SK-N-SH (cell line): ENCODE results near the gene GOLGA6D. TPM values are rescaled to one million over a fixed set of nuclear protein-coding genes. Genes with fewer than 3 reads are reported as not detected.
A peak's percentile ranks its signal among the peaks of the same experiment; 100 is the strongest.
"Not testable (repeated sequence)": the region's sequence is repeated elsewhere in the genome, so short reads cannot be mapped to it uniquely, and the experiment has no call there.

Experiments
- CTCF ChIA-PET: fragments of 300-600, 350-600 bp; formaldehyde crosslinking; extraction: SDS; loops from one replicate; lab custom pipeline; 2021; lab: Yijun Ruan, JAX
- POLR2A ChIA-PET: fragments of 350-600 bp; sonication (Branson Sonifier 250); formaldehyde crosslinking; extraction: SDS; loops from one replicate; lab custom pipeline; 2020; ENCODE audit warnings: antibody characterized with exemption, inconsistent platforms; lab: Yijun Ruan, JAX
- DNase-seq: peaks from one replicate; pipeline ENCODE4 v3.0.0; 2012
- H2AFZ ChIP-seq: fragments of 200-600 bp; sonication (generic); 2 replicates; pipeline ENCODE4 v1.8.1; 2016; ENCODE audit warnings: antibody characterized with exemption, mild to moderate bottlenecking, low read depth
- H3F3A ChIP-seq: fragments of 200-600 bp; sonication (generic); replicated peaks from 2 replicates; pipeline ENCODE3; 2016; ENCODE audit warnings: antibody characterized with exemption, mild to moderate bottlenecking; ENCODE audit not compliant: insufficient read depth
- H3K27ac ChIP-seq, 2 experiments: fragments of 200-500 bp in 1 of 2; fragments of 200-600 bp in 1 of 2; sonication (Bioruptor generic) in 1 of 2; sonication (generic), shearing (Covaris generic) in 1 of 2; 2 replicates each; pipeline versions ENCODE4 v1.5.1 to v1.6.1; 2014 to 2016; ENCODE audit warnings: low read depth in 2 of 2, inconsistent platforms in 1 of 2, low read length in 1 of 2, mild to moderate bottlenecking in 1 of 2, mixed read lengths in 1 of 2
- H3K27me3 ChIP-seq: fragments of 200-600 bp; sonication (generic), shearing (Covaris generic); 2 replicates; pipeline ENCODE4 v1.6.1; 2016; ENCODE audit warnings: mixed run types; ENCODE audit not compliant: insufficient read depth
- H3K36me3 ChIP-seq, 2 experiments: fragments of 200-500 bp in 1 of 2; fragments of 200-600 bp in 1 of 2; sonication (Bioruptor generic) in 1 of 2; sonication (generic) in 1 of 2; replicated peaks in 1 of 2; 2 replicates each; pipeline versions ENCODE3 to v1.5.1; 2014 to 2016; ENCODE audit warnings: low read length in 1 of 2, mild to moderate bottlenecking in 1 of 2; ENCODE audit not compliant: insufficient read depth in 2 of 2, control insufficient read depth in 1 of 2
- H3K4me1 ChIP-seq, 2 experiments: fragments of 200-500 bp in 1 of 2; fragments of 200-600 bp in 1 of 2; sonication (Bioruptor generic) in 1 of 2; sonication (generic), shearing (Covaris generic) in 1 of 2; 2 replicates each; pipeline versions ENCODE4 v1.5.1 to v1.6.1; 2014 to 2016; ENCODE audit warnings: low read depth in 1 of 2, low read length in 1 of 2, mixed run types in 1 of 2; ENCODE audit not compliant: insufficient read depth in 2 of 2, control insufficient read depth in 1 of 2
- H3K4me2 ChIP-seq: fragments of 200-600 bp; sonication (generic), shearing (Covaris generic); 2 replicates; pipeline ENCODE4 v1.6.1; 2017; ENCODE audit warnings: mixed run types
- H3K4me3 ChIP-seq, 2 experiments: fragments of 200-500 bp in 1 of 2; fragments of 200-600 bp in 1 of 2; sonication (Bioruptor generic) in 1 of 2; sonication (generic), shearing (Covaris generic) in 1 of 2; 2 replicates each; pipeline versions ENCODE4 v1.5.1 to v1.8.1; 2014 to 2016; ENCODE audit warnings: low read depth in 2 of 2, inconsistent platforms in 1 of 2, low read length in 1 of 2, mild to moderate bottlenecking in 1 of 2, mixed read lengths in 1 of 2, moderate library complexity in 1 of 2
- H3K79me2 ChIP-seq: fragments of 200-600 bp; sonication (generic); 2 replicates; pipeline ENCODE4 v1.8.1; 2017; ENCODE audit warnings: mild to moderate bottlenecking; ENCODE audit not compliant: insufficient read depth
- H3K9ac ChIP-seq: fragments of 200-600 bp; sonication (generic); 2 replicates; pipeline ENCODE4 v1.6.1; 2017; ENCODE audit warnings: mixed run types
- H3K9me2 ChIP-seq: fragments of 200-600 bp; sonication (generic); 2 replicates; pipeline ENCODE4 v1.6.1; 2017; ENCODE audit warnings: mixed run types
- H3K9me3 ChIP-seq: fragments of 200-600 bp; sonication (generic); 2 replicates; pipeline ENCODE4 v1.6.1; 2017; ENCODE audit warnings: mixed run types, mild to moderate bottlenecking, moderate library complexity
- H4K20me1 ChIP-seq: fragments of 200-600 bp; sonication (generic); 2 replicates; pipeline ENCODE4 v1.6.1; 2017; ENCODE audit warnings: mild to moderate bottlenecking, mixed run types; ENCODE audit not compliant: insufficient read depth
- ELF1 ChIP-seq: IDR thresholded peaks from 2 replicates; pipeline ENCODE4 v1.4.0; 2012
- EZH2phosphoT487 ChIP-seq: fragments of 200-600 bp; sonication (generic); IDR thresholded peaks from 2 replicates; pipeline ENCODE4 v1.6.1; 2017; ENCODE audit warnings: low read depth, mixed run types, mild to moderate bottlenecking, antibody characterized with exemption, moderate library complexity, borderline replicate concordance
- FOXJ3 ChIP-seq: sonication (generic); formaldehyde crosslinking; IDR thresholded peaks from 2 replicates; pipeline ENCODE4 v1.5.1; 2020; ENCODE audit warnings: mild to moderate bottlenecking, missing genetic modification reagents
- JUND ChIP-seq: IDR thresholded peaks from 2 replicates; pipeline ENCODE4 v1.4.0; 2012
- NFIC ChIP-seq: IDR thresholded peaks from 2 replicates; pipeline ENCODE4 v1.4.0; 2012; ENCODE audit warnings: borderline replicate concordance
- RAD21 ChIP-seq: IDR thresholded peaks from 2 replicates; pipeline ENCODE4 v1.6.1; 2012; ENCODE audit warnings: mild to moderate bottlenecking, low read length
- SMC3 ChIP-seq: IDR thresholded peaks from 2 replicates; pipeline ENCODE4 v1.6.1; 2012; ENCODE audit warnings: low read depth, low read length, improper control_type of control experiment
- TAF1 ChIP-seq: IDR thresholded peaks from 2 replicates; pipeline ENCODE4 v1.6.1; 2012; ENCODE audit warnings: low read depth, mild to moderate bottlenecking, low read length, moderate library complexity, borderline replicate concordance
- TEAD4 ChIP-seq: IDR thresholded peaks from 2 replicates; pipeline ENCODE4 v1.4.0; 2012; ENCODE audit warnings: mild to moderate bottlenecking, borderline replicate concordance; ENCODE audit not compliant: insufficient read depth
- WGBS: methylation state at CpG from one replicate; pipeline ENCODE4 v1.1.6; 2017; ENCODE audit warnings: low lambda C conversion rate; 5-methylcytosine and 5-hydroxymethylcytosine counted together
- polyA plus RNA-seq, 3 experiments: library from polyadenylated mRNA; depleted of rRNA; stranded (reverse); fragments of >200 nt; gene quantifications; 2 replicates each; pipeline ENCODE4 v1.2.3, GENCODE V29; 2012
- TF ChIP-seq, protein P1 (sequence below): IDR thresholded peaks from 2 replicates; pipeline ENCODE4; 2012
- TF ChIP-seq, protein P2 (sequence below): fragments of 200-600 bp; sonication (generic); IDR thresholded peaks from 2 replicates; pipeline ENCODE4 v1.6.1; 2017; ENCODE audit warnings: antibody characterized with exemption, mild to moderate bottlenecking, moderate library complexity
- TF ChIP-seq, protein P3 (sequence below): IDR thresholded peaks from 2 replicates; pipeline ENCODE4 v1.4.0; 2012; ENCODE audit warnings: low read depth
- TF ChIP-seq, protein P4 (sequence below): fragments of 150-350 bp; IDR thresholded peaks from 2 replicates; pipeline ENCODE4 v1.6.1; 2016; ENCODE audit warnings: mild to moderate bottlenecking, low read depth, low read length

Gene GOLGA6D
- polyA plus RNA-seq, 1 of the 3 experiments (the other 2 are of a cell fraction) = 0.02 TPM

DNA sequence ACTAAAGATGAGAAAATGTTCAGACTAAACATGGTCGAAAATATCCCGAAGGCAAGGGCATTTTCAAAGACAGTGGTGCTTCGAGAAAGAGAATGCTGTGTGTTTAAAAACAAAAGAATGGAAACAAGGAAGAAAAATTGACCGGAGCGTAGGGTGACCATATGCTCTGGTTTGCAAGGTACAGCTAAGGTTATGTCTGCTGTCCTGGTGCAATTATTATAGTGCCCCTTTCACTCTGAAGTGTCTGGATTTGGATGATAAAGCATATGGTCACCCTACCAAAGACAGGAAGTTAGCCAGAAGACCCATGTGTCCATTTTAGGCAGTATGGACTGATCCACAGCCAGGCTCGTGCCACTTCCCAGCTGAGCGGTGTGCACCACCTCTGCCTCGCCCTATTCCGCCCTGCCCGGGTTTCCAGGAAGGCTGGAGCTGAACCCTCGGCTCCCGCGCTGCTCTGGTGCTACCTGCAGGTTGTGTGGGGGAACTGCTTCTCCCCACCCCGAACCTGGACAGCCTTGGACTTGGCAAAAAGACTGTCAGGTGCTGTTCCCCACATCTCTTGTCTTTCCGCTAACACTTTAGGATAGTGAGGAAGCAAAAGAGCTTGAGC lies 25.2 kb downstream of the GOLGA6D start:
- peak; percentile 69 for DNase-seq
- no peaks in the 10 kb centered on the region for H3K36me3 ChIP-seq
- H2AFZ ChIP-seq = no peak overlapping the region
- H3K9me3 ChIP-seq = no peaks in the 10 kb centered on the region
- H3K9ac ChIP-seq = no peak overlapping the region
- no peaks in the 10 kb centered on the region for H3K9me2 ChIP-seq
- no peaks in the 10 kb centered on the region for H4K20me1 ChIP-seq
- no peak overlapping the region for H3K4me2 ChIP-seq
- 41% methylated on average over 14 of the region's 15 CpGs for WGBS
- H3K4me3 ChIP-seq = no peak overlapping the region
- POLR2A ChIA-PET = interaction anchor here (1.2 kb wide), 1 partner anchor 313 kb away, joined by 3 read pairs; no protein-coding TSS in a partner anchor
- peaks cover 31% of the 10 kb centered on the region; the same call in 1 of the 2 replicates for H3K27me3 ChIP-seq
- no peaks in the 10 kb centered on the region for H3F3A ChIP-seq
- no peaks in the 10 kb centered on the region for H3K4me1 ChIP-seq
- CTCF ChIA-PET = interaction anchor here (0.6 to 2.0 kb wide), 5 partner anchors 14 to 421 kb away, joined by 3 to 8 read pairs (median 4); no protein-coding TSS in a partner anchor
- H3K27ac ChIP-seq = no peak overlapping the region
- H3K79me2 ChIP-seq = no peaks in the 10 kb centered on the region
- TF ChIP-seq RAD21 (peak; percentile 55), JUND (no peak), EZH2phosphoT487 (no peak)
- TF ChIP-seq, protein P1, sequence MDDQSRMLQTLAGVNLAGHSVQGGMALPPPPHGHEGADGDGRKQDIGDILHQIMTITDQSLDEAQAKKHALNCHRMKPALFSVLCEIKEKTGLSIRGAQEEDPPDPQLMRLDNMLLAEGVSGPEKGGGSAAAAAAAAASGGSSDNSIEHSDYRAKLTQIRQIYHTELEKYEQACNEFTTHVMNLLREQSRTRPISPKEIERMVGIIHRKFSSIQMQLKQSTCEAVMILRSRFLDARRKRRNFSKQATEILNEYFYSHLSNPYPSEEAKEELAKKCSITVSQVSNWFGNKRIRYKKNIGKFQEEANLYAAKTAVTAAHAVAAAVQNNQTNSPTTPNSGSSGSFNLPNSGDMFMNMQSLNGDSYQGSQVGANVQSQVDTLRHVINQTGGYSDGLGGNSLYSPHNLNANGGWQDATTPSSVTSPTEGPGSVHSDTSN = no peak
- TF ChIP-seq, protein P2, sequence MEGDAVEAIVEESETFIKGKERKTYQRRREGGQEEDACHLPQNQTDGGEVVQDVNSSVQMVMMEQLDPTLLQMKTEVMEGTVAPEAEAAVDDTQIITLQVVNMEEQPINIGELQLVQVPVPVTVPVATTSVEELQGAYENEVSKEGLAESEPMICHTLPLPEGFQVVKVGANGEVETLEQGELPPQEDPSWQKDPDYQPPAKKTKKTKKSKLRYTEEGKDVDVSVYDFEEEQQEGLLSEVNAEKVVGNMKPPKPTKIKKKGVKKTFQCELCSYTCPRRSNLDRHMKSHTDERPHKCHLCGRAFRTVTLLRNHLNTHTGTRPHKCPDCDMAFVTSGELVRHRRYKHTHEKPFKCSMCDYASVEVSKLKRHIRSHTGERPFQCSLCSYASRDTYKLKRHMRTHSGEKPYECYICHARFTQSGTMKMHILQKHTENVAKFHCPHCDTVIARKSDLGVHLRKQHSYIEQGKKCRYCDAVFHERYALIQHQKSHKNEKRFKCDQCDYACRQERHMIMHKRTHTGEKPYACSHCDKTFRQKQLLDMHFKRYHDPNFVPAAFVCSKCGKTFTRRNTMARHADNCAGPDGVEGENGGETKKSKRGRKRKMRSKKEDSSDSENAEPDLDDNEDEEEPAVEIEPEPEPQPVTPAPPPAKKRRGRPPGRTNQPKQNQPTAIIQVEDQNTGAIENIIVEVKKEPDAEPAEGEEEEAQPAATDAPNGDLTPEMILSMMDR = peak; percentile 32; the same call in 1 of the 2 replicates
- TF ChIP-seq, all 33 proteins: peak for 2

DNA sequence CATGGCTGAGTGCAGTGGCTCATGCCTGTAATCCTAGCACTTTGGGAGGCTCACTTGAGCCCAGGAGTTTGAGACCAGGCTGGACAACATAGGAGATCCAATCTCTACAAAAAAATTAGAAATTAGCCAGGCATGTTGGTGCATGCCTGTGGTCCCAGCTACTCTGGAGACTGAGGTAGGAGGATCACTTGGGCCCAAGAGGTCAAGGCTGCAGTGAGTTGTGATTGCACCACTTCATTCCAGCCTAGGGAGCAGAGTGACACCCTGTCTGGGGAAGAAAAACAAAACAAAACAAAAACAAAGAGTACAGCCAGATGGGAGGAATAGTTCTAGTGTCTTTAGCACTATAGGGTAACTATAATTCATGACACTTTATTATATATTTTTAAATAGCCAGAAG lies 27.1 kb downstream of the GOLGA6D start:
- no peaks in the 10 kb centered on the region for H3K9me3 ChIP-seq
- no peak overlapping the region for H3K4me3 ChIP-seq
- H3K27ac ChIP-seq = no peak overlapping the region
- peaks cover 28% of the 10 kb centered on the region; the same call in 1 of the 2 replicates for H3K27me3 ChIP-seq
- H3K36me3 ChIP-seq = no peaks in the 10 kb centered on the region
- POLR2A ChIA-PET = no interaction called here
- no peak overlapping the region for H3K9ac ChIP-seq
- H3K4me1 ChIP-seq = no peaks in the 10 kb centered on the region
- CTCF ChIA-PET = no interaction called here
- no peak overlapping the region for H2AFZ ChIP-seq
- no peak for DNase-seq
- H4K20me1 ChIP-seq = no peaks in the 10 kb centered on the region
- H3K4me2 ChIP-seq = no peak overlapping the region
- TF ChIP-seq ELF1 (no peak), EZH2phosphoT487 (no peak), RAD21 (no peak), TAF1 (no peak), TEAD4 (no peak), NFIC (no peak), FOXJ3 (CRISPR knock-in tag) (no peak), SMC3 (no peak)
- TF ChIP-seq, protein P3, sequence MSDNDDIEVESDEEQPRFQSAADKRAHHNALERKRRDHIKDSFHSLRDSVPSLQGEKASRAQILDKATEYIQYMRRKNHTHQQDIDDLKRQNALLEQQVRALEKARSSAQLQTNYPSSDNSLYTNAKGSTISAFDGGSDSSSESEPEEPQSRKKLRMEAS = no peak
- TF ChIP-seq, protein P1 = no peak
- TF ChIP-seq, protein P4, sequence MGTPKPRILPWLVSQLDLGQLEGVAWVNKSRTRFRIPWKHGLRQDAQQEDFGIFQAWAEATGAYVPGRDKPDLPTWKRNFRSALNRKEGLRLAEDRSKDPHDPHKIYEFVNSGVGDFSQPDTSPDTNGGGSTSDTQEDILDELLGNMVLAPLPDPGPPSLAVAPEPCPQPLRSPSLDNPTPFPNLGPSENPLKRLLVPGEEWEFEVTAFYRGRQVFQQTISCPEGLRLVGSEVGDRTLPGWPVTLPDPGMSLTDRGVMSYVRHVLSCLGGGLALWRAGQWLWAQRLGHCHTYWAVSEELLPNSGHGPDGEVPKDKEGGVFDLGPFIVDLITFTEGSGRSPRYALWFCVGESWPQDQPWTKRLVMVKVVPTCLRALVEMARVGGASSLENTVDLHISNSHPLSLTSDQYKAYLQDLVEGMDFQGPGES = no peak
- no peaks in the 10 kb centered on the region for H3K79me2 ChIP-seq
- no peaks in the 10 kb centered on the region for H3F3A ChIP-seq
- H3K9me2 ChIP-seq = no peaks in the 10 kb centered on the region

DNA sequence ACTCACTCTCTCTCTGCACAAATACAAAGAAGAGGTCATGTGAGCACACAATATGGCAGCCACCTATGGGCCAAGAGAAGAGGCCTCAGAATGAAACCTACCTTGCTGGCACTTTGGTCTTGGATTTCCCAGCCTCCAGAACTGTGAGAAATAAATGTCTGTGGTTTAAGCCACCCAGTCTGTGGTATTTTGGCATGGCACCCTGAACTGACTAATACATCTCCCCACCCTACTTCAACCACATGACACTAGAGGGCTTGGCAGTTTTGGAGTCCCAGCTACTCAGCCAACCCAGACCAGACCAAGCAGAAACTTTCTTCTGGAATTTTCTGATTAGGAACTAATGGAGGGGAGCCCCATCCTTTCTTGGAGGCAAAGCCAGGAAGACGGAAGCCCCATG lies 29.9 kb downstream of the GOLGA6D start:
- H4K20me1 ChIP-seq, H3F3A ChIP-seq, H3K9ac ChIP-seq, CTCF ChIA-PET, POLR2A ChIA-PET, H3K79me2 ChIP-seq, DNase-seq, H3K9me3 ChIP-seq, H3K36me3 ChIP-seq, H3K27ac ChIP-seq, H3K9me2 ChIP-seq, H3K4me2 ChIP-seq, H3K4me3 ChIP-seq, H3K4me1 ChIP-seq, H2AFZ ChIP-seq: not testable (repeated sequence)
- H3K27me3 ChIP-seq = peaks cover 17% of the 10 kb centered on the region; the same call in 1 of the 2 replicates
- WGBS = 100% methylated on average over 1 of the region's 1 CpG
